Uterus (tissue), 2 donors: ENCODE results near the gene CYP3A5.

ENCODE experiments used
- CTCF ChIP-seq, 4 experiments: fragments of 200-600 bp in 2 of 4; fragments of 450-650 bp in 2 of 4; sonication (generic) in 2 of 4; IDR thresholded peaks; one replicate each; pipeline ENCODE4 v1.5.1; 2016 to 2019; ENCODE audit warnings: antibody characterized with exemption in 4 of 4, mild to moderate bottlenecking in 2 of 4, moderate library complexity in 1 of 4
- POLR2A ChIP-seq, 2 donors: fragments of 450-650 bp; IDR thresholded peaks; one replicate each; pipeline ENCODE4 v1.6.1; 2016; ENCODE audit warnings: antibody characterized with exemption in 2 of 2, mild to moderate bottlenecking in 1 of 2, moderate library complexity in 1 of 2

- no peak for TF ChIP-seq POLR2A (IDR thresholded peaks at IDR 0.05)
- TF ChIP-seq CTCF (IDR thresholded peaks at IDR 0.05): no peak
These were observed at the start of gene CYP3A5 for GRCh38 chr7:99679400-99680191.
